Uterus (tissue), 4 donors: Measurements from ENCODE around the gene SPATA24. TPM values are rescaled to one million over a fixed set of nuclear protein-coding genes. Genes with fewer than 3 reads are reported as not detected.

Source experiments
- DNase-seq, 2 donors: peaks; one replicate each; pipeline ENCODE4 v3.0.0-alpha.2; 2019 to 2020
- H3K27ac ChIP-seq, 2 donors: fragments of 200-600 bp; sonication (generic); 1 replicate in 1 of 2; 2 replicates in 1 of 2; pipeline ENCODE4 v1.5.1; 2016 to 2018
- H3K27me3 ChIP-seq, 2 donors: fragments of 200-600 bp; sonication (generic); one replicate each; pipeline ENCODE4 v1.5.1; 2018 to 2019; ENCODE audit warnings: control low read depth in 1 of 2
- H3K36me3 ChIP-seq, 2 donors: fragments of 200-600 bp; sonication (generic); one replicate each; pipeline ENCODE4 v1.5.1; 2019; ENCODE audit warnings: control low read depth in 1 of 2
- H3K4me1 ChIP-seq, 2 donors: fragments of 200-600 bp; sonication (generic); one replicate each; pipeline ENCODE4 v1.5.1; 2018 to 2019; ENCODE audit warnings: control low read depth in 1 of 2
- H3K4me3 ChIP-seq, 2 donors: fragments of 200-600 bp; sonication (generic); 1 replicate in 1 of 2; 2 replicates in 1 of 2; pipeline ENCODE4 v1.5.1; 2018 to 2019; ENCODE audit warnings: mild to moderate bottlenecking in 1 of 2
- H3K9me3 ChIP-seq, 2 donors: fragments of 200-600 bp; sonication (generic); one replicate each; pipeline ENCODE4 v1.5.1; 2019; ENCODE audit warnings: control low read depth in 1 of 2
- CTCF ChIP-seq, 4 experiments: fragments of 200-600 bp in 2 of 4; fragments of 450-650 bp in 2 of 4; sonication (generic) in 2 of 4; IDR thresholded peaks; one replicate each; pipeline ENCODE4 v1.5.1; 2016 to 2019; ENCODE audit warnings: antibody characterized with exemption in 4 of 4, mild to moderate bottlenecking in 2 of 4, moderate library complexity in 1 of 4
- POLR2A ChIP-seq, 2 donors: fragments of 450-650 bp; IDR thresholded peaks; one replicate each; pipeline ENCODE4 v1.6.1; 2016; ENCODE audit warnings: antibody characterized with exemption in 2 of 2, mild to moderate bottlenecking in 1 of 2, moderate library complexity in 1 of 2
- intact Hi-C: fragments of 100-400 bp; cut with DNase I; formaldehyde crosslinking; loops from one replicate; pipeline ENCODE4 v1.15.1; 2023; ENCODE audit warnings: low total_unique reads
- total RNA-seq, 4 donors: library from RNA; depleted of rRNA in 3 of 4; stranded (reverse); fragments of >200 nt in 3 of 4; gene quantifications; one replicate each; pipeline versions ENCODE4 v1.1.0 to v1.2.4, GENCODE V29; 2014 to 2023
- donor health status: DM: yes; HTN: yes; CAD: no.

SPATA24 gene
- total RNA-seq, 4 donors from 2014 or later, result 2.4 to 3.4 TPM; not detected in 2

GRCh38 chr5:139392678-139393496 lies 11.0 kb downstream of the SPATA24 start:
- H3K27ac ChIP-seq, result no peak overlapping the region
- H3K4me1 ChIP-seq, result peaks cover 0 to 7% of the 10 kb centered on the region in 2 donors
- H3K4me3 ChIP-seq, result peak overlapping the region; percentile 20 to 35
- no peak for DNase-seq
- intact Hi-C loops, result no loop called here
- peaks cover 9% of the 10 kb centered on the region in 2 donors for H3K27me3 ChIP-seq
- peak in 2 of 4 experiments; percentile 29 to 32 for TF ChIP-seq CTCF (IDR thresholded peaks at IDR 0.05)
- TF ChIP-seq POLR2A (IDR thresholded peaks at IDR 0.05), result no peak
- H3K9me3 ChIP-seq, result no peaks in the 10 kb centered on the region
- H3K36me3 ChIP-seq, result no peaks in the 10 kb centered on the region

GRCh38 chr5:139392324-139392677 lies 11.6 kb downstream of the SPATA24 start:
- H3K27ac ChIP-seq, result no peak overlapping the region
- H3K9me3 ChIP-seq, result no peaks in the 10 kb centered on the region
- peaks cover 0 to 7% of the 10 kb centered on the region in 2 donors for H3K4me1 ChIP-seq
- no peaks in the 10 kb centered on the region for H3K36me3 ChIP-seq
- peaks cover 9% of the 10 kb centered on the region in 2 donors for H3K27me3 ChIP-seq
- intact Hi-C loops, result no loop called here
- no peak for TF ChIP-seq POLR2A (IDR thresholded peaks at IDR 0.05)
- TF ChIP-seq CTCF (IDR thresholded peaks at IDR 0.05), result no peak
- H3K4me3 ChIP-seq, result peak overlapping the region in 1 of 2 donors; percentile 35
- no peak for DNase-seq

GRCh38 chr5:139391570-139392323 lies 12.1 kb downstream of the SPATA24 start:
- H3K27ac ChIP-seq, result no peak overlapping the region
- H3K27me3 ChIP-seq, result peaks cover 9% of the 10 kb centered on the region in 2 donors
- H3K4me3 ChIP-seq, result no peak overlapping the region
- no peak for TF ChIP-seq CTCF (IDR thresholded peaks at IDR 0.05)
- TF ChIP-seq POLR2A (IDR thresholded peaks at IDR 0.05), result no peak
- no peaks in the 10 kb centered on the region for H3K36me3 ChIP-seq
- DNase-seq, result no peak
- H3K4me1 ChIP-seq, result peaks cover 0 to 7% of the 10 kb centered on the region in 2 donors
- H3K9me3 ChIP-seq, result no peaks in the 10 kb centered on the region
- intact Hi-C loops, result no loop called here

- no peak for DNase-seq
- no peak overlapping the region for H3K4me3 ChIP-seq
- TF ChIP-seq POLR2A (IDR thresholded peaks at IDR 0.05) (no peak), CTCF (IDR thresholded peaks at IDR 0.05) (no peak)
- no peaks in the 10 kb centered on the region for H3K36me3 ChIP-seq
- peaks cover 9% of the 10 kb centered on the region in 2 donors for H3K27me3 ChIP-seq
- H3K27ac ChIP-seq, result no peak overlapping the region
- intact Hi-C loops, result no loop called here
- peaks cover 0 to 7% of the 10 kb centered on the region in 2 donors for H3K4me1 ChIP-seq
- H3K9me3 ChIP-seq, result no peaks in the 10 kb centered on the region
Observed at GRCh38 chr5:139390639-139391569, 13.0 kb downstream of the SPATA24 start.
